Heart right ventricle (tissue), 16 donors: ENCODE measurements around the gene PLEKHG3. TPM values are rescaled to one million over a fixed set of nuclear protein-coding genes. Genes with fewer than 3 reads are reported as not detected.

Experiments
- ATAC-seq, 8 donors: fragments of 200-7000 bp; cut with Tn5 transposase; one replicate each; pipeline ENCODE4 v1.9.1; 2020; ENCODE audit warnings: mild to moderate bottlenecking in 8 of 8, moderate library complexity in 8 of 8, moderate number of reproducible peaks in 1 of 8
- DNase-seq, 2 donors: peaks; one replicate each; pipeline ENCODE4 v3.0.0-alpha.2; 2020
- H3K27ac ChIP-seq, 10 donors: fragments of 200-600 bp; sonication (generic) in 2 of 10; one replicate each; pipeline versions ENCODE4 v1.5.0 to v1.8.0; 2020 to 2022; ENCODE audit warnings: mild to moderate bottlenecking in 3 of 10
- H3K27me3 ChIP-seq, 7 donors: fragments of 200-600 bp; one replicate each; pipeline ENCODE4 v1.8.0; 2021 to 2022; ENCODE audit warnings: mild to moderate bottlenecking in 2 of 7
- H3K36me3 ChIP-seq, 9 donors: fragments of 200-600 bp; sonication (generic) in 1 of 9; one replicate each; pipeline versions ENCODE4 v1.5.0 to v1.8.0; 2020 to 2022; ENCODE audit warnings: mild to moderate bottlenecking in 2 of 9
- H3K4me1 ChIP-seq, 9 donors: fragments of 200-600 bp; sonication (generic) in 1 of 9; one replicate each; pipeline versions ENCODE4 v1.5.0 to v1.8.0; 2020 to 2022; ENCODE audit warnings: mild to moderate bottlenecking in 4 of 9
- H3K4me3 ChIP-seq, 10 donors: fragments of 200-600 bp; sonication (generic) in 2 of 10; one replicate each; pipeline versions ENCODE4 v1.5.0 to v1.8.0; 2020 to 2022; ENCODE audit warnings: mild to moderate bottlenecking in 7 of 10, moderate library complexity in 2 of 10
- H3K9me3 ChIP-seq, 11 donors: fragments of 200-600 bp in 10 of 11; sonication (generic) in 2 of 11; one replicate each; pipeline versions ENCODE4 v1.5.0 to v1.8.0; 2013 to 2022; ENCODE audit warnings: mild to moderate bottlenecking in 2 of 11, control low read depth in 1 of 11, moderate library complexity in 1 of 11
- WGBS, 2 donors: extraction: QIAGEN DNeasy Blood & Tissue Kit; methylation state at CpG; one replicate each; pipeline ENCODE4 v1.1.7; 2013; ENCODE audit warnings: inconsistent platforms in 1 of 2; 5-methylcytosine and 5-hydroxymethylcytosine counted together
- intact Hi-C, 10 donors: fragments of 100-400 bp; cut with DNase I; formaldehyde crosslinking; loops; one replicate each; pipeline versions ENCODE4 v1.11.1 to v1.14.2; 2022
- polyA plus RNA-seq, 2 donors: library from polyadenylated mRNA; stranded (reverse); fragments of 200-250 nt; gene quantifications; one replicate each; pipeline ENCODE4 v1.2.3, GENCODE V29; 2013
- total RNA-seq, 10 donors: library from RNA; stranded (reverse); fragmentation: NEBNext Ultra II Directional in 3 of 10; extraction: Animal tissue kit (Norgen Biotek cat#: 25700) in 3 of 10; gene quantifications; one replicate each; pipeline versions ENCODE4 v1.2.1 to v1.2.4, GENCODE V29; 2021 to 2023
- TF ChIP-seq, protein P1 (sequence below), 9 donors: fragments of 200-600 bp; sonication (generic) in 2 of 9; IDR thresholded peaks; one replicate each; pipeline versions ENCODE4 v1.5.0 to v1.8.0; 2021 to 2022; ENCODE audit warnings: antibody characterized with exemption in 9 of 9, mild to moderate bottlenecking in 5 of 9, moderate library complexity in 1 of 9
- donor health status: Arrhythmogenic right ventricular cardiomyopathy.
- donor health status: ischemic (EF 13 %, LVEDD 7.1; RV severe dilation, severe dysfunction).
- donor health status: healthy with polysubstance abuse.
- donor health status: DM: no; HTN: yes; CAD: no.
- donor health status: DM: no; HTN: no; CAD: no.
- donor health status: ischemic (EF 25% LVEDD 6.9; RV normal size, moderate dysfunction).
- donor health status: ischemic (EF 25% LVEDD 5.7; RV mildly dilated, moderate dysfunction).
- donor health status: healthy.
- donor health status: DM: yes; HTN: yes; CAD: no.
- donor health status: Ischemic cardiomyopathy.
- donor health status: ischemic (EF 35%, LVEDD 5.7; RV mildly dilated, moderate dysfunction).
- donor health status: nonischemic (EF 11% LVEDD 7.7; RV severe dilation, severe dysfunction).
- donor health status: DM: yes; HTN: yes; CAD: no.
- donor health status: PGD.
- donor health status: ischemic (EF 29% LVEDD 5.4; RV normal size, mild dysfunction).
- donor health status: nonischemic (EF 23%, LVEDD 6.1; RV moderate dilation, normal function).

Gene PLEKHG3
- total and polyA plus RNA-seq, 12 donors, result 5.0 to 25.5 (median 15.4) TPM

DNA sequence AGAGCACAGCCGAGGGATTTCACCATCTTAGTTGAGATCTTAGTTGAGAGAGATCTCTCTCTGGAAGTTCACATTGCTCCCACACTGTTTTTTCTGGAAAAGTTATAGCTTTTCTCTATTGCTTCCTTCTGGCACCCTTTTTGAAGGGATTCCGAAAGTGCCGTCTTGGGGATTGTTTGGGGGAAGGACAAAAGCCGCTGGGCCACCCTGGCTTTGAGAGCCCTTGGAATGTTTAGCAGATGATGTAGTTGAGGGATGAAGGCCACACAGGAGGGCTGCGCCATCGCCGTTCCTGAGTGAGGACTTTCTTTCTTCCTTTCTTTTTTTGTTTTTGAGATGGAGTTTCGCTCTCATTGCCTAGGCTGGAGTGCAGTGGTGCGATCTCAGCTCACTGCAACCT, 17.7 kb downstream of the PLEKHG3 start:
- DNase-seq (no peak), ATAC-seq (no peak)
- Histone ChIP-seq H3K9me3 (no peaks in the 10 kb centered on the region), H3K27me3 (no peaks in the 10 kb centered on the region), H3K4me3 (peak overlapping the region in 1 of 10 donors; percentile 8), H3K27ac (peak overlapping the region in 9 of 10 donors; percentile 14 to 81 (median 66)), H3K36me3 (no peaks in the 10 kb centered on the region), H3K4me1 (peaks cover 31 to 96% (median 78%) of the 10 kb centered on the region in 9 donors)
- intact Hi-C loops, result loop anchor here in 1 of 10 donors (5.0 kb wide), 1 partner anchor 35 kb away; no protein-coding TSS in a partner anchor
- WGBS, 2 donors, result 70 to 81% methylated on average over 9 of the region's 9 CpGs
- TF ChIP-seq, protein P1, sequence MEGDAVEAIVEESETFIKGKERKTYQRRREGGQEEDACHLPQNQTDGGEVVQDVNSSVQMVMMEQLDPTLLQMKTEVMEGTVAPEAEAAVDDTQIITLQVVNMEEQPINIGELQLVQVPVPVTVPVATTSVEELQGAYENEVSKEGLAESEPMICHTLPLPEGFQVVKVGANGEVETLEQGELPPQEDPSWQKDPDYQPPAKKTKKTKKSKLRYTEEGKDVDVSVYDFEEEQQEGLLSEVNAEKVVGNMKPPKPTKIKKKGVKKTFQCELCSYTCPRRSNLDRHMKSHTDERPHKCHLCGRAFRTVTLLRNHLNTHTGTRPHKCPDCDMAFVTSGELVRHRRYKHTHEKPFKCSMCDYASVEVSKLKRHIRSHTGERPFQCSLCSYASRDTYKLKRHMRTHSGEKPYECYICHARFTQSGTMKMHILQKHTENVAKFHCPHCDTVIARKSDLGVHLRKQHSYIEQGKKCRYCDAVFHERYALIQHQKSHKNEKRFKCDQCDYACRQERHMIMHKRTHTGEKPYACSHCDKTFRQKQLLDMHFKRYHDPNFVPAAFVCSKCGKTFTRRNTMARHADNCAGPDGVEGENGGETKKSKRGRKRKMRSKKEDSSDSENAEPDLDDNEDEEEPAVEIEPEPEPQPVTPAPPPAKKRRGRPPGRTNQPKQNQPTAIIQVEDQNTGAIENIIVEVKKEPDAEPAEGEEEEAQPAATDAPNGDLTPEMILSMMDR (IDR thresholded peaks at IDR 0.05), result no peak

DNA sequence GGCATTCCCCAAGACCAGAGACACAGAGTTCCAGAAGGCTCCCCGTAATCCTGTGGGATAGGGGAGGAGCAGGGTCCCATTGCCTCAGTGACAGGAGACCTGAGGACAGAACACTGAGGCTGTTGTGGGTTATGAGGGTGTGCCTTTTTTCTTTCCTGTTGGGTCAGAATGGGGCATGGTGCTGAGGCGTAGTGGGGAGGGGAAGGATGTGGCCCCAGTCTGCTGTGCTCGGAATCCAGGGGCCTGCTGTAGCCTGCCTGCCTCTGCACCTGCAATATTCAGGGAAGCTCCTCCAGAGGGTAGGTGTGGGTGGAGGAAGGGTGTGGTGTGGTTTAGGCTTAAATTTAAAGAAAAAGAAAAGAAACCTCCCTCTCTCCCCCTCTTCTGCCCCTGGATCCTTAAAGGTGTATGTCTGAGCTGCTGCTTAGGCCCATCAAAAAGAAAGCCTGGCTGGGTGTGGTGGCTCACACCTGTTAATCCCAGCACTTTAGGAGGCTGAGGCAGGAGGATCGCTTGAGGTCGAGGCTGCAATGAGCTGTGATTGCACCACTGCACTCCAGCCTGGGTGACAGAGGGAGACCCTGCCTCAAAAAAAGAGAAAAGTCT, 18.7 kb downstream of the PLEKHG3 start:
- no peaks in the 10 kb centered on the region for H3K27me3 ChIP-seq
- H3K36me3 ChIP-seq, result peaks cover 0 to 7% (median 3%) of the 10 kb centered on the region in 9 donors
- WGBS, 2 donors, result 81 to 97% methylated on average over 5 of the region's 5 CpGs
- ATAC-seq (no peak), DNase-seq (no peak)
- H3K9me3 ChIP-seq, result no peaks in the 10 kb centered on the region
- TF ChIP-seq, protein P1 (IDR thresholded peaks at IDR 0.05), result no peak
- H3K27ac ChIP-seq, result peak overlapping the region in 6 of 10 donors; percentile 18 to 81 (median 68)
- intact Hi-C loops, result loop anchor here in 1 of 10 donors (5.0 kb wide), 1 partner anchor 34 kb away; no protein-coding TSS in a partner anchor
- H3K4me3 ChIP-seq, result no peak overlapping the region
- peaks cover 29 to 89% (median 68%) of the 10 kb centered on the region in 9 donors for H3K4me1 ChIP-seq

DNA sequence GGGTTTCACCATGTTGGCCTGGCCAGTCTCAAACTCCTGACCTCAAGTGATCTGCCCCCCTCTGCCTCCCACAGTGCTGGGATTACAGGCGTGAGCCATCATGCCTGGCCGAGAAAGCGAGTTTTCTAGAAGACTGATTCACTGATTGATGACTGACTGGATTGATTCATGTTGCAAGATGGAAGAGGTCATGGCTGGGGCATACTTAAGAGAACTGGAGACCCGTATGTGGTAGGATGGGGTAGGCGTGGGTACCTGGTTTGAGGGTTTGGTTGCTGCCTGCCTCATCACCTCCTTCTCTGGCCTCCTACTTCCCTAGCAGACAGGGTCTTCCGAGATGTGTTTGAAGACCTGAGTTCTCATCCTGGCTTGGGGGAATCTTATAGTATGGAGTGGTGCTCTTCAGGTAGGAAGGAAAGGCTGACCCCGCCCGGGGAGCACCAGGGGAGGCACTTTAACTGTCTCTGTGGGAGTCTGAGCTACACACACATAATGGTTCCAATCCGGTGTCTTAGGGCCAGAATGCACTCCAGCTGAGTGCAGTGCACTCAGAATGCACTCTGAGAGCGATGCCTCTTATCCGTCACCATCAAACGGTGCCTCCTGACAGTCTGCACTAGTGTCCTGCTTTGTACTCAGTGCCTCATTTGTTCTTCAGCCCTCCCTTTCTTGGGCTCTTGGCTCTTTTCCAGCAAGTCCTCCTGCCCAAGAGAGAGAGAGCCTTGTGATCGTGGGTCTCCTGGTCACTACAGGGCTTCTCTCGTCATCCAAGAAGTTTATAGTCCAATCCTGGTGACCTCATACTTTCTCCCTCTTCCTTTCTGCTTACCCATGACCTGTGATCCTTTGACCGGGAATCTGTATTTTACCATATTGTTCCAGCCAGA, 19.7 kb downstream of the PLEKHG3 start:
- peak overlapping the region in 7 of 10 donors; percentile 17 to 81 (median 48) for H3K27ac ChIP-seq
- H3K4me3 ChIP-seq, result no peak overlapping the region
- DNase-seq (no peak), ATAC-seq (peak in 1 of 8 donors; percentile 2)
- peaks cover 29 to 88% (median 62%) of the 10 kb centered on the region in 9 donors for H3K4me1 ChIP-seq
- peaks cover 0 to 16% (median 13%) of the 10 kb centered on the region in 9 donors for H3K36me3 ChIP-seq
- TF ChIP-seq, protein P1 (IDR thresholded peaks at IDR 0.05), result no peak
- H3K27me3 ChIP-seq, result no peaks in the 10 kb centered on the region
- no peaks in the 10 kb centered on the region for H3K9me3 ChIP-seq
- intact Hi-C loops, result loop anchor here in 1 of 10 donors (5.0 kb wide), 1 partner anchor 33 kb away; no protein-coding TSS in a partner anchor
- WGBS, 2 donors, result 74 to 76% methylated on average over 15 of the region's 15 CpGs

DNA sequence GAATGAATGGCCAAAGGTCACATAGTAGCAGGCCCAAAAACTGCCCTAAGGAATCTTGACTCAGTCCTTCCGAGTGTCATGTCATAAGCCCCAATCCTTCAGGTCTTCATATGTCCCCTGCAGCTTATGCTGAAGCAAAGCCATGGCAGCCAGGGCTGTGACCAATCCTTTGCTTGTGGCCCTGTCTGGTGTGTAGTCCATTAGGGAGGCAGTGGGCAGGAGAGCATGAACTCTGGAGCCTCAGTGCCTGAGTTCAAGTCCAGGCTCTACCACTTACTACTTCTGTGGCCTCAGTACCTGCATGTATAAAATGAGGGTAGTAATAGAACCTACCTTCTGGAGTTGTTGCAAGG, 20.3 kb downstream of the PLEKHG3 start:
- TF ChIP-seq, protein P1 (IDR thresholded peaks at IDR 0.05), result no peak
- no peak for DNase-seq

More for the DNA sequence above, 20.3 kb downstream of the PLEKHG3 start:
- ATAC-seq, result no peak
- H3K4me1 ChIP-seq, result peaks cover 29 to 88% (median 67%) of the 10 kb centered on the region in 9 donors
- H3K27ac ChIP-seq, result peak overlapping the region in 7 of 10 donors; percentile 30 to 81 (median 45)
- H3K36me3 ChIP-seq, result peaks cover 0 to 23% (median 16%) of the 10 kb centered on the region in 9 donors
- H3K4me3 ChIP-seq, result no peak overlapping the region
- WGBS, 2 donors, result 89 to 90% methylated on average over 1 of the region's 1 CpG
- no peaks in the 10 kb centered on the region for H3K9me3 ChIP-seq
- intact Hi-C loops, result loop anchor here in 1 of 10 donors (5.0 kb wide), 1 partner anchor 33 kb away; no protein-coding TSS in a partner anchor
- no peaks in the 10 kb centered on the region for H3K27me3 ChIP-seq
